ENCODE data around the gene IKZF3. TPM values are rescaled to one million over a fixed set of nuclear protein-coding genes. Genes with fewer than 3 reads are reported as not detected.

The IKZF3 gene
- polyA plus RNA-seq, 1 donor from 2014 or later, result not detected

GRCh38 chr17:39735882-39736281, 128.2 kb downstream of the IKZF3 start:
- Histone ChIP-seq H3F3A (ENCODE audit: insufficient read depth, low read length, poor library complexity, severe bottlenecking) (no peaks in the 10 kb centered on the region), H3K4me2 (ENCODE audit: low read length) (no peak overlapping the region), H3K27me3 (ENCODE audit: insufficient read depth, low read depth, low read length) (peaks cover 50% of the 10 kb centered on the region), H3K27ac (ENCODE audit: low read length) (no peak overlapping the region), H3K9me2 (ENCODE audit: insufficient read depth, low read length) (no peaks in the 10 kb centered on the region), H3K9ac (ENCODE audit: low read length) (no peak overlapping the region), H3K4me3 (ENCODE audit: low read length) (no peak overlapping the region), H3K36me3 (ENCODE audit: insufficient read depth, low read length) (no peaks in the 10 kb centered on the region), H2AFZ (ENCODE audit: low read depth, low read length) (no peak overlapping the region), H3K9me3 (ENCODE audit: low read length) (no peaks in the 10 kb centered on the region), H4K20me1 (ENCODE audit: insufficient read depth) (no peaks in the 10 kb centered on the region), H3K79me2 (replicated peaks; ENCODE audit: insufficient read depth, low read length) (no peaks in the 10 kb centered on the region)
- TF ChIP-seq POLR2AphosphoS5 (IDR thresholded peaks at IDR 0.05) (no peak), MXI1 (conservative IDR thresholded peaks at IDR 0.05; ENCODE audit: poor library complexity, severe bottlenecking) (no peak), SMC3 (conservative IDR thresholded peaks at IDR 0.05; ENCODE audit: poor library complexity) (no peak), EP300 (conservative IDR thresholded peaks at IDR 0.05; ENCODE audit: poor library complexity, severe bottlenecking) (no peak), EZH2 (IDR thresholded peaks at IDR 0.05; ENCODE audit: borderline replicate concordance, insufficient read depth, low read length, poor library complexity, severe bottlenecking) (no peak), CTCF (IDR thresholded peaks at IDR 0.05; ENCODE audit: poor library complexity, severe bottlenecking) (no peak)

- Histone ChIP-seq H3K4me2 (ENCODE audit: low read length) (no peak overlapping the region), H3K4me3 (ENCODE audit: low read length) (no peak overlapping the region), H4K20me1 (ENCODE audit: insufficient read depth) (no peaks in the 10 kb centered on the region), H3K36me3 (ENCODE audit: insufficient read depth, low read length) (no peaks in the 10 kb centered on the region), H3K27ac (ENCODE audit: low read length) (no peak overlapping the region), H3K27me3 (ENCODE audit: insufficient read depth, low read depth, low read length) (peaks cover 20% of the 10 kb centered on the region), H2AFZ (ENCODE audit: low read depth, low read length) (no peak overlapping the region), H3K79me2 (replicated peaks; ENCODE audit: insufficient read depth, low read length) (no peaks in the 10 kb centered on the region), H3K9ac (ENCODE audit: low read length) (no peak overlapping the region), H3F3A (ENCODE audit: insufficient read depth, low read length, poor library complexity, severe bottlenecking) (no peaks in the 10 kb centered on the region), H3K9me2 (ENCODE audit: insufficient read depth, low read length) (no peaks in the 10 kb centered on the region), H3K9me3 (ENCODE audit: low read length) (no peaks in the 10 kb centered on the region)
- no peak for TF ChIP-seq TAF1 (IDR thresholded peaks at IDR 0.05; ENCODE audit: low read depth)
- TF ChIP-seq CTCF (IDR thresholded peaks at IDR 0.05; ENCODE audit: poor library complexity, severe bottlenecking), result no peak
- no peak for TF ChIP-seq RAD21 (conservative IDR thresholded peaks at IDR 0.05)
- no peak for TF ChIP-seq POLR2AphosphoS5 (IDR thresholded peaks at IDR 0.05)
- no peak for TF ChIP-seq REST (IDR thresholded peaks at IDR 0.05; ENCODE audit: borderline replicate concordance)
- TF ChIP-seq EZH2 (IDR thresholded peaks at IDR 0.05; ENCODE audit: borderline replicate concordance, insufficient read depth, low read length, poor library complexity, severe bottlenecking), result no peak
- TF ChIP-seq SMC3 (conservative IDR thresholded peaks at IDR 0.05; ENCODE audit: poor library complexity), result no peak
- no peak for TF ChIP-seq MXI1 (conservative IDR thresholded peaks at IDR 0.05; ENCODE audit: poor library complexity, severe bottlenecking)
- no peak for TF ChIP-seq EP300 (conservative IDR thresholded peaks at IDR 0.05; ENCODE audit: poor library complexity, severe bottlenecking)
Observed at GRCh38 chr17:39732586-39732985, 131.5 kb downstream of the IKZF3 start.

All from neural cell (in vitro differentiated cells).